Keratinocyte (primary cell): ENCODE results near the gene CWF19L2.

Experiments used
- CTCF ChIP-seq, 3 experiments: IDR thresholded peaks in 1 of 3; conservative IDR thresholded peaks in 1 of 3; optimal IDR thresholded peaks in 1 of 3; 2 replicates in 2 of 3; 3 replicates in 1 of 3; pipeline versions ENCODE3 to v1.5.1; 2011; ENCODE audit warnings: low read length in 3 of 3, mild to moderate bottlenecking in 3 of 3, moderate library complexity in 2 of 3, control low read depth in 1 of 3, inconsistent platforms in 1 of 3; ENCODE audit not compliant: insufficient read depth in 2 of 3; ENCODE audit errors: extremely low read depth in 1 of 3
- EZH2 ChIP-seq: IDR thresholded peaks from one replicate; pipeline ENCODE4 v1.6.1; 2012; ENCODE audit warnings: inconsistent platforms, mild to moderate bottlenecking, low read length, moderate library complexity

GRCh38 chr11:107301878-107302277 is 155.7 kb downstream of the CWF19L2 start:
- TF ChIP-seq EZH2: no peak
- TF ChIP-seq CTCF (optimal IDR thresholded peaks at IDR 0.05 in 1 of 3, IDR thresholded peaks at IDR 0.05 in 1 of 3, conservative IDR thresholded peaks at IDR 0.05 in 1 of 3; ENCODE audit: extremely low read depth in 1 of 3, insufficient read depth in 2 of 3, low read length in 3 of 3): no peak
